ENCODE results near the gene SLC39A11. TPM values are rescaled to one million over a fixed set of nuclear protein-coding genes. Genes with fewer than 3 reads are reported as not detected.

SLC39A11 gene
- total and polyA plus RNA-seq, 2 of the 13 experiments (the other 11 are each of a cell fraction or from before 2014, with no cell fraction given), result 17.2 to 31.5 TPM

DNA sequence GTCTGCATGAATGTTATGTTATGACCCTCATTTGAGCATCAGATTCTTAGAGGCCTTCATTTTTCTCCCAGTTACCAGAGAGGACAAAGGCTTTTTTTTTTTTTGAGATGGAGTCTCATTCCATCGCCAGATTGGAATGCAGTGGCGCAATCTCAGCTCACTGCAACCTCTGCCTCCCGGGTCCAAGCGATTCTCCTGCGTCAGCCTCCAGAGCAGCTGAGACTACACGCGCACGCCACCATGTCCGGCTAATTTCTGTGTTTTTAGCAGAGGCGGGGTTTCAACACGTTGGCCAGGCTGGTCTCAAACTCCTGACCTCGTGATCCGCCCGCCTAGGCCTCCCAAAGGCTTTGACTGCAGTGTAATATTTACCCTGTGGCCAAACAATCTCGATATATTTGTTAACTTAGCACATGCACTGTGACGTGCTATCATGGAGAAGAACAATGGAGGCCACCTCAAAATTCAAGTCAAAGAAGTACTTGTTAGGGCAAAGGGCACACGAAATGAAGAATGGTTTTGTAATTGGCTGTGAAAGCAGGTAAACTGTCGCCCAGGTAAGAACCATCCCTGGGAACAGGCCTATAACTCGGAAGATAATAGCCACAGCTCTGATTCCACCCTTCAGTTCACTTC, 303.4 kb downstream of the SLC39A11 start (continued):
- TF ChIP-seq ZNF619 (CRISPR knock-in tag; IDR thresholded peaks at IDR 0.05) (no peak), ZNF431 (CRISPR knock-in tag; IDR thresholded peaks at IDR 0.05; ENCODE audit: borderline replicate concordance, low read depth) (no peak), ZNF251 (CRISPR knock-in tag; IDR thresholded peaks at IDR 0.05) (no peak), ZNF850 (CRISPR knock-in tag; conservative IDR thresholded peaks at IDR 0.05) (no peak), SP140L (CRISPR knock-in tag; IDR thresholded peaks at IDR 0.05; ENCODE audit: borderline replicate concordance) (no peak), FOXP1 (IDR thresholded peaks at IDR 0.05) (no peak), FOXP1 (CRISPR knock-in tag; IDR thresholded peaks at IDR 0.05) (0 out of 2 replicates have a peak, but pooled peaks have one; percentile 7), TCF7L2 (IDR thresholded peaks at IDR 0.05; ENCODE audit: low read depth, low read length) (no peak), CBFB (CRISPR knock-in tag; IDR thresholded peaks at IDR 0.05) (no peak), ZNF749 (CRISPR knock-in tag; IDR thresholded peaks at IDR 0.05; ENCODE audit: borderline replicate concordance) (no peak), ZNF235 (CRISPR knock-in tag; IDR thresholded peaks at IDR 0.05; ENCODE audit: borderline replicate concordance) (no peak), GTF3A (CRISPR knock-in tag; conservative IDR thresholded peaks at IDR 0.05) (no peak), ISX (CRISPR knock-in tag; conservative IDR thresholded peaks at IDR 0.05) (no peak), PHB2 (IDR thresholded peaks at IDR 0.05; ENCODE audit: partially characterized antibody) (no peak), JARID2 (CRISPR knock-in tag; IDR thresholded peaks at IDR 0.05; ENCODE audit: insufficient replicate concordance) (no peak), CC2D1A (CRISPR knock-in tag; IDR thresholded peaks at IDR 0.05) (no peak), ELF3 (CRISPR knock-in tag; IDR thresholded peaks at IDR 0.05) (peak; percentile 56), NFE2 (CRISPR knock-in tag; IDR thresholded peaks at IDR 0.05) (no peak), MTF2 (CRISPR knock-in tag; IDR thresholded peaks at IDR 0.05; ENCODE audit: borderline replicate concordance) (no peak), CEBPB (IDR thresholded peaks at IDR 0.05; ENCODE audit: borderline replicate concordance, low read depth, low read length) (peak; percentile 92), MIER3 (CRISPR knock-in tag; IDR thresholded peaks at IDR 0.05; ENCODE audit: borderline replicate concordance) (no peak), DMAP1 (CRISPR knock-in tag; IDR thresholded peaks at IDR 0.05) (peak; percentile 41), ZNF562 (CRISPR knock-in tag; IDR thresholded peaks at IDR 0.05; ENCODE audit: borderline replicate concordance) (no peak), HMGA1 (CRISPR knock-in tag; conservative IDR thresholded peaks at IDR 0.05) (no peak), SNAI1 (CRISPR knock-in tag; IDR thresholded peaks at IDR 0.05; ENCODE audit: borderline replicate concordance) (no peak), ZNF451 (CRISPR knock-in tag; IDR thresholded peaks at IDR 0.05) (no peak), ZNF343 (CRISPR knock-in tag; IDR thresholded peaks at IDR 0.05) (no peak), PRMT3 (CRISPR knock-in tag; IDR thresholded peaks at IDR 0.05; ENCODE audit: borderline replicate concordance, low read depth) (no peak), GZF1 (CRISPR knock-in tag; IDR thresholded peaks at IDR 0.05) (no peak), CAMTA2 (CRISPR knock-in tag; IDR thresholded peaks at IDR 0.05; ENCODE audit: borderline replicate concordance) (no peak), RORA (CRISPR knock-in tag; IDR thresholded peaks at IDR 0.05) (no peak), ZNF383 (CRISPR knock-in tag; IDR thresholded peaks at IDR 0.05; ENCODE audit: borderline replicate concordance) (no peak)
- TF ChIP-seq, protein P1, sequence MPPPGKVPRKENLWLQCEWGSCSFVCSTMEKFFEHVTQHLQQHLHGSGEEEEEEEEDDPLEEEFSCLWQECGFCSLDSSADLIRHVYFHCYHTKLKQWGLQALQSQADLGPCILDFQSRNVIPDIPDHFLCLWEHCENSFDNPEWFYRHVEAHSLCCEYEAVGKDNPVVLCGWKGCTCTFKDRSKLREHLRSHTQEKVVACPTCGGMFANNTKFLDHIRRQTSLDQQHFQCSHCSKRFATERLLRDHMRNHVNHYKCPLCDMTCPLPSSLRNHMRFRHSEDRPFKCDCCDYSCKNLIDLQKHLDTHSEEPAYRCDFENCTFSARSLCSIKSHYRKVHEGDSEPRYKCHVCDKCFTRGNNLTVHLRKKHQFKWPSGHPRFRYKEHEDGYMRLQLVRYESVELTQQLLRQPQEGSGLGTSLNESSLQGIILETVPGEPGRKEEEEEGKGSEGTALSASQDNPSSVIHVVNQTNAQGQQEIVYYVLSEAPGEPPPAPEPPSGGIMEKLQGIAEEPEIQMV (CRISPR knock-in tag; IDR thresholded peaks at IDR 0.05; ENCODE audit: low read depth), result no peak
- TF ChIP-seq, protein P2, sequence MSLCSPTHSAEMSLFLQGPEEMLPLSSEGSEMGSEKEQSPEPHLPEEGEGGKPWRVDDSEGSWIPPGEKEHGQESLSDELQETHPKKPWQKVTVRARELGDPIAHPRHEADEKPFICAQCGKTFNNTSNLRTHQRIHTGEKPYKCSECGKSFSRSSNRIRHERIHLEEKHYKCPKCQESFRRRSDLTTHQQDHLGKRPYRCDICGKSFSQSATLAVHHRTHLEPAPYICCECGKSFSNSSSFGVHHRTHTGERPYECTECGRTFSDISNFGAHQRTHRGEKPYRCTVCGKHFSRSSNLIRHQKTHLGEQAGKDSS (CRISPR knock-in tag; IDR thresholded peaks at IDR 0.05; ENCODE audit: borderline replicate concordance, low read depth), result no peak

All from HepG2 (cell line).